Stomach smooth muscle (tissue), 2 donors: ENCODE measurements around the gene ADRM1.

ENCODE experiments used
- H3K27ac ChIP-seq: one replicate; pipeline ENCODE4 v1.7.0; 2013; ENCODE audit warnings: mild to moderate bottlenecking, low read length, inconsistent platforms
- H3K27me3 ChIP-seq, 2 donors: one replicate each; pipeline ENCODE4 v1.7.0; 2013; ENCODE audit warnings: low read length in 2 of 2; ENCODE audit not compliant: insufficient read depth in 2 of 2, control insufficient read depth in 1 of 2
- H3K36me3 ChIP-seq, 2 donors: one replicate each; pipeline ENCODE4 v1.7.0; 2013; ENCODE audit warnings: low read length in 2 of 2; ENCODE audit not compliant: control insufficient read depth in 2 of 2, insufficient read depth in 2 of 2
- H3K4me1 ChIP-seq: one replicate; pipeline ENCODE4 v1.7.0; 2013; ENCODE audit warnings: low read length; ENCODE audit not compliant: control insufficient read depth, insufficient read depth
- H3K4me3 ChIP-seq, 2 donors: one replicate each; pipeline ENCODE4 v1.7.0; 2013; ENCODE audit warnings: low read length in 2 of 2
- H3K9ac ChIP-seq, 2 donors: one replicate each; pipeline ENCODE4 v1.7.0; 2013; ENCODE audit warnings: low read length in 2 of 2, mild to moderate bottlenecking in 1 of 2
- H3K9me3 ChIP-seq, 2 donors: one replicate each; pipeline ENCODE4 v1.7.0; 2013; ENCODE audit warnings: low read length in 2 of 2; ENCODE audit not compliant: control insufficient read depth in 2 of 2
- donor health status: healthy.
- donor health status: Pancreatic carcinoma.

ADRM1 gene

GRCh38 chr20:62280303-62280702, 22.5 kb upstream of the ADRM1 start:
- no peaks in the 10 kb centered on the region for H3K27me3 ChIP-seq
- H3K27ac ChIP-seq: no peak overlapping the region
- H3K9me3 ChIP-seq: no peaks in the 10 kb centered on the region
- H3K36me3 ChIP-seq: peaks cover 48 to 50% of the 10 kb centered on the region in 2 donors
- H3K4me1 ChIP-seq: no peaks in the 10 kb centered on the region
- H3K9ac ChIP-seq: no peak overlapping the region
- H3K4me3 ChIP-seq: no peak overlapping the region

- no peak overlapping the region for H3K9ac ChIP-seq
- peaks cover 49 to 54% of the 10 kb centered on the region in 2 donors for H3K36me3 ChIP-seq
- no peak overlapping the region for H3K4me3 ChIP-seq
- no peak overlapping the region for H3K27ac ChIP-seq
- no peaks in the 10 kb centered on the region for H3K4me1 ChIP-seq
- H3K27me3 ChIP-seq: no peaks in the 10 kb centered on the region
- no peaks in the 10 kb centered on the region for H3K9me3 ChIP-seq
These were observed 21.4 kb upstream of the ADRM1 start for GRCh38 chr20:62281161-62281933.

GRCh38 chr20:62282103-62282502, 20.7 kb upstream of the ADRM1 start:
- no peaks in the 10 kb centered on the region for H3K9me3 ChIP-seq
- H3K36me3 ChIP-seq: peaks cover 49 to 60% of the 10 kb centered on the region in 2 donors
- H3K27ac ChIP-seq: no peak overlapping the region
- no peaks in the 10 kb centered on the region for H3K27me3 ChIP-seq
- no peaks in the 10 kb centered on the region for H3K4me1 ChIP-seq
- H3K4me3 ChIP-seq: no peak overlapping the region
- H3K9ac ChIP-seq: no peak overlapping the region

GRCh38 chr20:62282877-62283503, 19.8 kb upstream of the ADRM1 start:
- H3K9me3 ChIP-seq: no peaks in the 10 kb centered on the region

GRCh38 chr20:62284448-62284847, 18.3 kb upstream of the ADRM1 start:
- no peaks in the 10 kb centered on the region for H3K4me1 ChIP-seq

More at GRCh38 chr20:62282877-62283503, 19.8 kb upstream of the ADRM1 start:
- H3K9ac ChIP-seq: no peak overlapping the region
- H3K4me1 ChIP-seq: no peaks in the 10 kb centered on the region
- H3K4me3 ChIP-seq: no peak overlapping the region
- no peak overlapping the region for H3K27ac ChIP-seq
- no peaks in the 10 kb centered on the region for H3K27me3 ChIP-seq
- H3K36me3 ChIP-seq: peaks cover 49 to 57% of the 10 kb centered on the region in 2 donors

GRCh38 chr20:62285151-62285550, 17.6 kb upstream of the ADRM1 start:
- no peak overlapping the region for H3K4me3 ChIP-seq
- H3K27me3 ChIP-seq: no peaks in the 10 kb centered on the region
- no peak overlapping the region for H3K9ac ChIP-seq
- no peaks in the 10 kb centered on the region for H3K9me3 ChIP-seq
- H3K4me1 ChIP-seq: no peaks in the 10 kb centered on the region
- H3K36me3 ChIP-seq: peaks cover 37 to 54% of the 10 kb centered on the region in 2 donors
- H3K27ac ChIP-seq: no peak overlapping the region

More at GRCh38 chr20:62284448-62284847, 18.3 kb upstream of the ADRM1 start:
- H3K27ac ChIP-seq: no peak overlapping the region
- H3K9ac ChIP-seq: no peak overlapping the region
- no peaks in the 10 kb centered on the region for H3K27me3 ChIP-seq
- H3K9me3 ChIP-seq: no peaks in the 10 kb centered on the region
- H3K4me3 ChIP-seq: no peak overlapping the region
- peaks cover 44 to 57% of the 10 kb centered on the region in 2 donors for H3K36me3 ChIP-seq

- H3K9me3 ChIP-seq: no peaks in the 10 kb centered on the region
- H3K27me3 ChIP-seq: no peaks in the 10 kb centered on the region
- H3K27ac ChIP-seq: no peak overlapping the region
- H3K4me1 ChIP-seq: no peaks in the 10 kb centered on the region
- peaks cover 34 to 48% of the 10 kb centered on the region in 2 donors for H3K36me3 ChIP-seq
- no peak overlapping the region for H3K9ac ChIP-seq
- no peak overlapping the region for H3K4me3 ChIP-seq
These were observed 17.1 kb upstream of the ADRM1 start for GRCh38 chr20:62285722-62286121.

GRCh38 chr20:62286493-62287064, 16.2 kb upstream of the ADRM1 start:
- Histone ChIP-seq H3K36me3 (peaks cover 29 to 47% of the 10 kb centered on the region in 2 donors), H3K27me3 (no peaks in the 10 kb centered on the region), H3K27ac (no peak overlapping the region)

GRCh38 chr20:62287129-62287528, 15.7 kb upstream of the ADRM1 start:
- peaks cover 27 to 44% of the 10 kb centered on the region in 2 donors for H3K36me3 ChIP-seq
- H3K27me3 ChIP-seq: no peaks in the 10 kb centered on the region
- no peaks in the 10 kb centered on the region for H3K4me1 ChIP-seq
- H3K9me3 ChIP-seq: no peaks in the 10 kb centered on the region
- H3K27ac ChIP-seq: no peak overlapping the region
- H3K4me3 ChIP-seq: no peak overlapping the region
- H3K9ac ChIP-seq: no peak overlapping the region

More at GRCh38 chr20:62286493-62287064, 16.2 kb upstream of the ADRM1 start:
- H3K4me1 ChIP-seq: no peaks in the 10 kb centered on the region
- no peak overlapping the region for H3K4me3 ChIP-seq
- H3K9me3 ChIP-seq: no peaks in the 10 kb centered on the region
- H3K9ac ChIP-seq: no peak overlapping the region

GRCh38 chr20:62287759-62288534, 14.8 kb upstream of the ADRM1 start:
- no peaks in the 10 kb centered on the region for H3K4me1 ChIP-seq
- no peaks in the 10 kb centered on the region for H3K9me3 ChIP-seq
- no peaks in the 10 kb centered on the region for H3K27me3 ChIP-seq
- peaks cover 21 to 43% of the 10 kb centered on the region in 2 donors for H3K36me3 ChIP-seq
- H3K27ac ChIP-seq: no peak overlapping the region
- no peak overlapping the region for H3K9ac ChIP-seq
- no peak overlapping the region for H3K4me3 ChIP-seq
